H1 (cell line): Measurements from ENCODE around the gene C12orf42. TPM values are rescaled to one million over a fixed set of nuclear protein-coding genes. Genes with fewer than 3 reads are reported as not detected.

ENCODE experiments used
- CTCF ChIA-PET: fragments of 300-600 bp; sonication (Branson Sonifier 250); formaldehyde crosslinking; loops from one replicate; lab custom pipeline; 2021; ENCODE audit not compliant: partially characterized antibody; lab: Charles Lee
- POLR2A ChIA-PET: fragments of 300-600 bp; sonication (Branson Sonifier 250); formaldehyde crosslinking; loops from one replicate; lab custom pipeline; 2021; ENCODE audit warnings: inconsistent platforms; ENCODE audit not compliant: partially characterized antibody; lab: Charles Lee
- DNase-seq, 2 experiments: peaks; one replicate each; pipeline versions ENCODE4 v3.0.0 to v3.0.0-alpha.2; 2010 to 2022; ENCODE audit warnings: low spot score in 2 of 2, low read depth in 1 of 2, mixed read lengths in 1 of 2
- FAIRE-seq: peaks from 2 replicates; lab custom pipeline; 2011; peaks lifted over from hg19 to GRCh38; lab: Jason Lieb, UNC
- H2AFZ ChIP-seq: 2 replicates; pipeline ENCODE4 v1.8.1; 2012; ENCODE audit warnings: low read length, inconsistent platforms
- H2AK5ac ChIP-seq: 2 replicates; pipeline ENCODE4 v1.6.1; 2013; ENCODE audit warnings: low read depth, low read length
- H2BK120ac ChIP-seq: replicated peaks from 2 replicates; pipeline ENCODE3; 2013; ENCODE audit warnings: low read depth, low read length, inconsistent platforms
- H2BK12ac ChIP-seq: 2 replicates; pipeline ENCODE4 v1.6.1; 2013; ENCODE audit warnings: low read depth, low read length
- H2BK15ac ChIP-seq: 2 replicates; pipeline ENCODE4 v1.6.1; 2013; ENCODE audit warnings: low read length
- H2BK20ac ChIP-seq: 2 replicates; pipeline ENCODE4 v1.6.1; 2013; ENCODE audit warnings: low read length
- H2BK5ac ChIP-seq: 2 replicates; pipeline ENCODE4 v1.6.1; 2013; ENCODE audit warnings: low read depth, low read length
- H3K14ac ChIP-seq: 2 replicates; pipeline ENCODE4 v1.6.1; 2013; ENCODE audit warnings: inconsistent platforms; ENCODE audit not compliant: insufficient read length
- H3K18ac ChIP-seq: 2 replicates; pipeline ENCODE4 v1.6.1; 2013; ENCODE audit warnings: low read length; ENCODE audit errors: extremely low read depth
- H3K23ac ChIP-seq: 2 replicates; pipeline ENCODE4 v1.6.1; 2013; ENCODE audit warnings: inconsistent platforms; ENCODE audit not compliant: insufficient read length
- H3K23me2 ChIP-seq: 2 replicates; pipeline ENCODE4 v1.6.1; 2013; ENCODE audit warnings: low read depth, low read length
- H3K27ac ChIP-seq: 2 replicates; pipeline ENCODE4 v1.6.1; 2011; ENCODE audit warnings: low read depth, low read length, inconsistent platforms
- H3K27me3 ChIP-seq, 4 experiments: replicated peaks in 1 of 4; 1 replicate in 1 of 4; 2 replicates in 3 of 4; pipeline versions ENCODE4 v1.6.1 to v1.8.1; 2011 to 2013; ENCODE audit warnings: low read length in 3 of 4, mild to moderate bottlenecking in 3 of 4, inconsistent platforms in 2 of 4, mixed read lengths in 2 of 4, moderate library complexity in 1 of 4; ENCODE audit not compliant: control insufficient read depth in 3 of 4, insufficient read depth in 3 of 4; ENCODE audit errors: extremely low read depth in 1 of 4
- H3K36me3 ChIP-seq, 4 experiments: 2 replicates each; pipeline versions ENCODE4 v1.6.1 to v1.8.1; 2011 to 2013; ENCODE audit warnings: mild to moderate bottlenecking in 4 of 4, low read length in 3 of 4, moderate library complexity in 2 of 4, control low read depth in 1 of 4, inconsistent platforms in 1 of 4; ENCODE audit not compliant: insufficient read depth in 4 of 4, control insufficient read depth in 2 of 4
- H3K4ac ChIP-seq: replicated peaks from 2 replicates; pipeline ENCODE3; 2013; ENCODE audit warnings: low read length, low read depth, mixed read lengths, inconsistent platforms; ENCODE audit not compliant: insufficient read length
- H3K4me1 ChIP-seq, 4 experiments: replicated peaks in 1 of 4; 1 replicate in 1 of 4; 2 replicates in 3 of 4; pipeline versions ENCODE4 v1.6.1 to v1.8.1; 2011 to 2013; ENCODE audit warnings: low read length in 3 of 4, inconsistent platforms in 2 of 4, mixed read lengths in 1 of 4; ENCODE audit not compliant: insufficient read depth in 4 of 4, control insufficient read depth in 3 of 4
- H3K4me2 ChIP-seq, 2 experiments: 2 replicates each; pipeline versions ENCODE4 v1.6.1 to v1.8.1; 2011 to 2013; ENCODE audit warnings: low read depth in 2 of 2, low read length in 2 of 2, control low read depth in 1 of 2, inconsistent platforms in 1 of 2, mild to moderate bottlenecking in 1 of 2; ENCODE audit not compliant: insufficient read depth in 1 of 2
- H3K4me3 ChIP-seq, 4 experiments: fragments of 200-600, 300-600 bp in 1 of 4; sonication (generic), shearing (Covaris generic), sonication (Bioruptor Twin) in 1 of 4; 2 replicates each; pipeline versions ENCODE4 v1.5.1 to v1.8.1; 2011 to 2016; ENCODE audit warnings: low read length in 4 of 4, low read depth in 3 of 4, control low read depth in 2 of 4, inconsistent platforms in 2 of 4, mild to moderate bottlenecking in 2 of 4, mixed read lengths in 1 of 4, moderate library complexity in 1 of 4; ENCODE audit not compliant: insufficient read depth in 2 of 4; ENCODE audit errors: extremely low read depth in 1 of 4
- H3K56ac ChIP-seq: replicated peaks from 2 replicates; pipeline ENCODE3; 2013; ENCODE audit warnings: low read depth, mild to moderate bottlenecking, mixed read lengths, low read length, inconsistent platforms; ENCODE audit not compliant: insufficient read length
- H3K79me1 ChIP-seq: 2 replicates; pipeline ENCODE4 v1.6.1; 2013; ENCODE audit warnings: low read depth, low read length, control low read depth
- H3K79me2 ChIP-seq, 2 experiments: 2 replicates each; pipeline versions ENCODE4 v1.6.1 to v1.8.1; 2012 to 2013; ENCODE audit warnings: low read length in 2 of 2, mild to moderate bottlenecking in 2 of 2, inconsistent platforms in 1 of 2; ENCODE audit not compliant: insufficient read depth in 2 of 2, control insufficient read depth in 1 of 2
- H3K9ac ChIP-seq, 4 experiments: replicated peaks in 1 of 4; 1 replicate in 1 of 4; 2 replicates in 3 of 4; pipeline versions ENCODE4 v1.6.1 to v1.8.1; 2011 to 2013; ENCODE audit warnings: low read depth in 3 of 4, low read length in 3 of 4, control low read depth in 2 of 4, mild to moderate bottlenecking in 2 of 4, moderate library complexity in 2 of 4, inconsistent platforms in 1 of 4; ENCODE audit errors: extremely low read depth in 1 of 4
- H3K9me3 ChIP-seq, 2 experiments: 2 replicates each; pipeline versions ENCODE4 v1.6.1 to v1.8.1; 2012 to 2013; ENCODE audit warnings: mild to moderate bottlenecking in 2 of 2, moderate library complexity in 2 of 2, control low read depth in 1 of 2, inconsistent platforms in 1 of 2, low read depth in 1 of 2, low read length in 1 of 2, mixed read lengths in 1 of 2; ENCODE audit not compliant: insufficient read depth in 2 of 2
- H4K20me1 ChIP-seq, 2 experiments: replicated peaks in 1 of 2; 2 replicates each; pipeline versions ENCODE3 to v1.8.1; 2011 to 2013; ENCODE audit warnings: inconsistent platforms in 2 of 2, low read length in 2 of 2, mild to moderate bottlenecking in 1 of 2; ENCODE audit not compliant: insufficient read depth in 2 of 2, control insufficient read depth in 1 of 2
- H4K5ac ChIP-seq: 2 replicates; pipeline ENCODE4 v1.6.1; 2013; ENCODE audit warnings: low read length, low read depth, mixed read lengths, inconsistent platforms; ENCODE audit not compliant: insufficient read length
- H4K8ac ChIP-seq: 2 replicates; pipeline ENCODE4 v1.8.0; 2013; ENCODE audit warnings: mild to moderate bottlenecking, moderate library complexity, low read length, inconsistent platforms; ENCODE audit not compliant: insufficient read depth; ENCODE audit errors: extremely low read depth
- H4K91ac ChIP-seq: replicated peaks from 2 replicates; pipeline ENCODE3; 2013; ENCODE audit warnings: low read length, mixed read lengths, inconsistent platforms; ENCODE audit not compliant: insufficient read length
- CEBPB ChIP-seq: IDR thresholded peaks from 2 replicates; pipeline ENCODE4 v1.6.1; 2012; ENCODE audit warnings: low read depth, low read length
- CTBP2 ChIP-seq: IDR thresholded peaks from 2 replicates; pipeline ENCODE4 v1.7.0; 2011; ENCODE audit warnings: borderline replicate concordance, mild to moderate bottlenecking, moderate library complexity, mixed read lengths, low read length; ENCODE audit not compliant: insufficient read depth, insufficient read length
- E2F6 ChIP-seq: IDR thresholded peaks from 2 replicates; pipeline ENCODE4 v1.6.1; 2012; ENCODE audit warnings: inconsistent platforms
- POLR2A ChIP-seq, 2 experiments: IDR thresholded peaks; 1 replicate in 1 of 2; 2 replicates in 1 of 2; pipeline ENCODE4 v1.6.1; 2011; ENCODE audit warnings: low read depth in 2 of 2, low read length in 2 of 2, mild to moderate bottlenecking in 2 of 2; ENCODE audit errors: control extremely low read depth in 1 of 2
- SRF ChIP-seq: IDR thresholded peaks from 2 replicates; pipeline ENCODE4 v1.6.1; 2011; ENCODE audit warnings: mild to moderate bottlenecking, low read depth, low read length, moderate library complexity
- SUZ12 ChIP-seq: fragments of 200-600 bp; sonication (generic); IDR thresholded peaks from 2 replicates; pipeline ENCODE4 v1.6.1; 2012; ENCODE audit warnings: mild to moderate bottlenecking, inconsistent platforms, low read length, moderate library complexity, mixed read lengths
- YY1 ChIP-seq: IDR thresholded peaks from 2 replicates; pipeline ENCODE4 v1.6.1; 2011; ENCODE audit warnings: low read depth, mild to moderate bottlenecking, low read length
- WGBS, 2 experiments: shearing (Covaris generic) in 1 of 2; methylation state at CpG; one replicate each; pipeline versions ENCODE4 v1.1.6 to v1.1.7; 2013 to 2015; ENCODE audit warnings: low lambda C conversion rate in 2 of 2, mixed read lengths in 2 of 2, inconsistent platforms in 1 of 2, low coverage in 1 of 2, missing lambda C conversion rate in 1 of 2; ENCODE audit not compliant: insufficient replicate concordance in 2 of 2, insufficient coverage in 1 of 2, insufficient read length in 1 of 2; ENCODE audit errors: extremely low coverage in 1 of 2, missing lambda C conversion rate in 1 of 2; 5-methylcytosine and 5-hydroxymethylcytosine counted together
- polyA plus RNA-seq, 7 experiments: library from polyadenylated mRNA; depleted of rRNA in 3 of 7; stranded (reverse) in 5 of 7; unstranded in 2 of 7; fragments of >200 nt in 5 of 7; fragments of 200-250 nt in 2 of 7; gene quantifications; 1 replicate in 5 of 7; 2 replicates in 1 of 7; 4 replicates in 1 of 7; pipeline versions ENCODE4 v1.2.1 to v1.2.3, GENCODE V29; 2011 to 2013; ENCODE audit warnings: missing spikeins in 2 of 7, mixed read lengths in 2 of 7
- total RNA-seq: library from RNA; stranded (reverse); fragmentation: NEBNext Ultra II Directional; extraction: Animal tissue kit (Norgen Biotek cat#: 25700); gene quantifications from 2 replicates; pipeline ENCODE4 v1.2.1, GENCODE V29; 2021

Gene C12orf42
- total and polyA plus RNA-seq, 2 of the 8 experiments (the other 6 are each of a cell fraction or from before 2014, with no cell fraction given): 0.05 TPM; not detected in 1

GRCh38 chr12:103350116-103350515, 145.7 kb downstream of the C12orf42 start:
- 94% methylated on average over 5 of the region's 5 CpGs; no CpG with 5 or more reads in 1 of the 2 experiments for WGBS, 2 experiments

More at GRCh38 chr12:103350116-103350515, 145.7 kb downstream of the C12orf42 start:
- Histone ChIP-seq H3K4ac (no peak overlapping the region), H3K23me2 (no peaks in the 10 kb centered on the region), H2AK5ac (no peak overlapping the region), H4K91ac (no peak overlapping the region), H3K36me3 (no peaks in the 10 kb centered on the region; a peak in 1 of 8 replicates), H3K27me3 (no peaks in the 10 kb centered on the region), H3K79me1 (no peaks in the 10 kb centered on the region), H3K4me1 (no peaks in the 10 kb centered on the region), H4K20me1 (no peaks in the 10 kb centered on the region), H2BK120ac (no peak overlapping the region), H3K9ac (no peak overlapping the region), H2BK15ac (no peak overlapping the region), H3K14ac (no peak overlapping the region), H2BK20ac (no peak overlapping the region), H3K9me3 (no peaks in the 10 kb centered on the region), H3K27ac (no peak overlapping the region), H3K79me2 (no peaks in the 10 kb centered on the region), H3K4me2 (no peak overlapping the region), H3K23ac (no peak overlapping the region), H2BK12ac (no peak overlapping the region), H3K4me3 (no peak overlapping the region), H2BK5ac (no peak overlapping the region), H3K18ac (no peak overlapping the region), H2AFZ (no peak overlapping the region), H3K56ac (no peak overlapping the region), H4K5ac (no peak overlapping the region), H4K8ac (no peak overlapping the region)
- FAIRE-seq (no peak), DNase-seq (no peak)
- POLR2A ChIA-PET: no interaction called here
- CTCF ChIA-PET: no interaction called here
- TF ChIP-seq CEBPB (no peak), YY1 (no peak), POLR2A (IDR thresholded peaks at IDR 0.05; ENCODE audit: control extremely low read depth in 1 of 2, low read depth in 2 of 2, low read length in 2 of 2) (no peak), SUZ12 (no peak), E2F6 (no peak), CTBP2 (no peak), SRF (no peak)
